ENCODE data around the gene RAB35. TPM values are rescaled to one million over a fixed set of nuclear protein-coding genes. Genes with fewer than 3 reads are reported as not detected.

RAB35 gene
- total and polyA plus RNA-seq, 2 of the 4 experiments (the other 2 are of a cell fraction): 32.6 to 49.6 TPM

- H2BK20ac ChIP-seq (ENCODE audit: low read depth, low read length): no peak overlapping the region
- H3K27ac ChIP-seq (ENCODE audit: insufficient read depth, low read length): no peak overlapping the region
- CTCF ChIA-PET: no interaction called here
- H3K4me2 ChIP-seq (ENCODE audit: low read depth, low read length): no peak overlapping the region
- H3K9me3 ChIP-seq (ENCODE audit: control insufficient read depth, insufficient read depth, low read length): no peaks in the 10 kb centered on the region
- H4K20me1 ChIP-seq (ENCODE audit: insufficient read depth, low read length): no peaks in the 10 kb centered on the region
- DNase-seq (no peak), ATAC-seq (ENCODE audit: low read depth) (no peak)
- H2AFZ ChIP-seq (replicated peaks; ENCODE audit: low read length, poor library complexity): no peak overlapping the region
- no TSS peak for BruUV-seq (replicated peaks)
- no peak overlapping the region for H4K5ac ChIP-seq (ENCODE audit: low read depth, low read length)
- H3K9ac ChIP-seq (ENCODE audit: low read depth, low read length): no peak overlapping the region
- H2BK15ac ChIP-seq (ENCODE audit: low read depth, low read length): no peak overlapping the region
- H2BK120ac ChIP-seq (ENCODE audit: low read depth, low read length): no peak overlapping the region
- no peak overlapping the region for H3K18ac ChIP-seq (ENCODE audit: low read depth, low read length)
- in situ Hi-C loops (cut with MboI; ENCODE audit: low sequenced_read_pairs) (no loop called here), dilution Hi-C loops (cut with HindIII; ENCODE audit: low sequenced_read_pairs, unreplicated experiment) (no loop called here), intact Hi-C loops (cut with micrococcal nuclease) (no loop called here)
- no peak overlapping the region for H3K56ac ChIP-seq (ENCODE audit: extremely low read depth, insufficient read depth, low read length)
- 0 out of 2 replicates have a peak, but pooled peaks cover 2% of the 10 kb centered on the region for H3K27me3 ChIP-seq (ENCODE audit: control insufficient read depth, insufficient read depth, low read length)
- POLR2A ChIA-PET (ENCODE audit: unreplicated experiment): no interaction called here
- no peak overlapping the region for H4K8ac ChIP-seq (ENCODE audit: low read depth in 2 of 2, low read length in 2 of 2)
- no peaks in the 10 kb centered on the region for H3K36me3 ChIP-seq (ENCODE audit: control insufficient read depth, insufficient read depth, low read length)
- H4K91ac ChIP-seq (ENCODE audit: insufficient read depth, low read depth, low read length): no peak overlapping the region
- H3K4ac ChIP-seq (ENCODE audit: low read depth, low read length): no peak overlapping the region
- H3K9me1 ChIP-seq (ENCODE audit: insufficient read depth, low read length): no peaks in the 10 kb centered on the region
- H3K14ac ChIP-seq (replicated peaks; ENCODE audit: low read depth, low read length): no peak overlapping the region
- H3K79me1 ChIP-seq (ENCODE audit: low read depth in 1 of 2, low read length in 2 of 2): no peaks in the 10 kb centered on the region
- H3K23ac ChIP-seq (ENCODE audit: low read depth, low read length): no peak overlapping the region
- H3K4me1 ChIP-seq (ENCODE audit: control insufficient read depth, insufficient read depth, low read length): no peaks in the 10 kb centered on the region
- no CpG with 5 or more reads among the region's 3 CpGs for WGBS, 2 experiments (ENCODE audit: extremely low coverage in 2 of 2, insufficient read length in 1 of 2)
- H2BK5ac ChIP-seq (ENCODE audit: low read depth, low read length, poor library complexity, severe bottlenecking): no peak overlapping the region
- no peak overlapping the region for H3K4me3 ChIP-seq (ENCODE audit: insufficient read depth, low read depth, low read length)
- no peak overlapping the region for H2AK5ac ChIP-seq (ENCODE audit: low read depth, low read length)
- H2AK9ac ChIP-seq (replicated peaks; ENCODE audit: low read depth, low read length, poor library complexity): no peak overlapping the region
- TF ChIP-seq RCOR1 (IDR thresholded peaks at IDR 0.05; ENCODE audit: insufficient replicate concordance, low read length) (no peak), MAFK (IDR thresholded peaks at IDR 0.05; ENCODE audit: low read depth, low read length) (no peak), FOS (IDR thresholded peaks at IDR 0.05; ENCODE audit: low read depth, low read length) (no peak), CHD1 (IDR thresholded peaks at IDR 0.05; ENCODE audit: low read depth, low read length) (no peak), RFX5 (IDR thresholded peaks at IDR 0.05; ENCODE audit: low read depth, low read length) (no peak), RAD21 (IDR thresholded peaks at IDR 0.05; ENCODE audit: low read length) (no peak), SMC3 (IDR thresholded peaks at IDR 0.05; ENCODE audit: low read depth, low read length) (no peak), NFE2L2 (IDR thresholded peaks at IDR 0.05; ENCODE audit: low read depth, low read length) (no peak), MAZ (IDR thresholded peaks at IDR 0.05; ENCODE audit: borderline replicate concordance, low read depth, low read length) (no peak), POLR2A (IDR thresholded peaks at IDR 0.05; ENCODE audit: low read depth, low read length) (no peak), CEBPB (IDR thresholded peaks at IDR 0.05; ENCODE audit: low read depth, low read length) (no peak)
- TF ChIP-seq, protein P1, sequence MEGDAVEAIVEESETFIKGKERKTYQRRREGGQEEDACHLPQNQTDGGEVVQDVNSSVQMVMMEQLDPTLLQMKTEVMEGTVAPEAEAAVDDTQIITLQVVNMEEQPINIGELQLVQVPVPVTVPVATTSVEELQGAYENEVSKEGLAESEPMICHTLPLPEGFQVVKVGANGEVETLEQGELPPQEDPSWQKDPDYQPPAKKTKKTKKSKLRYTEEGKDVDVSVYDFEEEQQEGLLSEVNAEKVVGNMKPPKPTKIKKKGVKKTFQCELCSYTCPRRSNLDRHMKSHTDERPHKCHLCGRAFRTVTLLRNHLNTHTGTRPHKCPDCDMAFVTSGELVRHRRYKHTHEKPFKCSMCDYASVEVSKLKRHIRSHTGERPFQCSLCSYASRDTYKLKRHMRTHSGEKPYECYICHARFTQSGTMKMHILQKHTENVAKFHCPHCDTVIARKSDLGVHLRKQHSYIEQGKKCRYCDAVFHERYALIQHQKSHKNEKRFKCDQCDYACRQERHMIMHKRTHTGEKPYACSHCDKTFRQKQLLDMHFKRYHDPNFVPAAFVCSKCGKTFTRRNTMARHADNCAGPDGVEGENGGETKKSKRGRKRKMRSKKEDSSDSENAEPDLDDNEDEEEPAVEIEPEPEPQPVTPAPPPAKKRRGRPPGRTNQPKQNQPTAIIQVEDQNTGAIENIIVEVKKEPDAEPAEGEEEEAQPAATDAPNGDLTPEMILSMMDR (conservative IDR thresholded peaks at IDR 0.05; ENCODE audit: low read depth, low read length): no peak
- TF ChIP-seq, protein P2, sequence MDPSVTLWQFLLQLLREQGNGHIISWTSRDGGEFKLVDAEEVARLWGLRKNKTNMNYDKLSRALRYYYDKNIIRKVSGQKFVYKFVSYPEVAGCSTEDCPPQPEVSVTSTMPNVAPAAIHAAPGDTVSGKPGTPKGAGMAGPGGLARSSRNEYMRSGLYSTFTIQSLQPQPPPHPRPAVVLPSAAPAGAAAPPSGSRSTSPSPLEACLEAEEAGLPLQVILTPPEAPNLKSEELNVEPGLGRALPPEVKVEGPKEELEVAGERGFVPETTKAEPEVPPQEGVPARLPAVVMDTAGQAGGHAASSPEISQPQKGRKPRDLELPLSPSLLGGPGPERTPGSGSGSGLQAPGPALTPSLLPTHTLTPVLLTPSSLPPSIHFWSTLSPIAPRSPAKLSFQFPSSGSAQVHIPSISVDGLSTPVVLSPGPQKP (IDR thresholded peaks at IDR 0.05; ENCODE audit: borderline replicate concordance, low read depth, low read length): no peak
Observed at GRCh38 chr12:120051535-120051934, 65.0 kb downstream of the RAB35 start.

Data from IMR-90 (cell line).